A549 (cell line): ENCODE results near the gene USP51. TPM values are rescaled to one million over a fixed set of nuclear protein-coding genes. Genes with fewer than 3 reads are reported as not detected.

ENCODE experiments used
- ATAC-seq, 2 experiments: fragments of 200-7000 bp in 1 of 2; fragments of >200 bp in 1 of 2; cut with Nextera tagmentation in 1 of 2; cut with Tn5 transposase in 1 of 2; 3 replicates each; pipeline versions ENCODE4 v1.8.0 to v1.9.1; 2018 to 2020; ENCODE audit warnings: mild to moderate bottlenecking in 1 of 2, moderate library complexity in 1 of 2
- CTCF ChIA-PET: fragments of 300-600 bp; sonication (Branson Sonifier 250); formaldehyde crosslinking; extraction: SDS; loops from one replicate; lab custom pipeline; 2021; ENCODE audit warnings: antibody characterized with exemption, inconsistent platforms; lab: Yijun Ruan, JAX
- POLR2A ChIA-PET: fragments of 350-600 bp; formaldehyde crosslinking; extraction: SDS; loops from one replicate; lab custom pipeline; 2021; ENCODE audit warnings: antibody characterized with exemption, inconsistent platforms; lab: Yijun Ruan, JAX
- DNase-seq, 2 experiments: peaks; one replicate each; pipeline versions ENCODE4 v3.0.0 to v3.0.0-alpha.2; 2011 to 2016; ENCODE audit warnings: low read depth in 1 of 2, low spot score in 1 of 2
- FAIRE-seq: peaks from 2 replicates; lab custom pipeline; 2011; peaks lifted over from hg19 to GRCh38; lab: Jason Lieb, UNC
- H3K27ac ChIP-seq, 2 experiments: fragments of >200 bp; sonication (Bioruptor Twin); formaldehyde crosslinking; 3 replicates each; pipeline ENCODE4 v1.5.1; 2016 to 2017
- H3K4me1 ChIP-seq: fragments of >200 bp; sonication (Bioruptor Twin); formaldehyde crosslinking; 3 replicates; pipeline ENCODE4 v1.6.1; 2016
- H3K4me2 ChIP-seq: fragments of >200 bp; sonication (Bioruptor Twin); formaldehyde crosslinking; 3 replicates; pipeline ENCODE4 v1.6.1; 2016
- H3K4me3 ChIP-seq: fragments of >200 bp; sonication (Bioruptor Twin); formaldehyde crosslinking; 3 replicates; pipeline ENCODE4 v1.5.1; 2016
- H3K9me3 ChIP-seq: fragments of >200 bp; sonication (Bioruptor Twin); formaldehyde crosslinking; 3 replicates; pipeline ENCODE4 v1.6.1; 2016
- BHLHE40 ChIP-seq: IDR thresholded peaks from 2 replicates; pipeline ENCODE4 v1.6.1; 2012; ENCODE audit warnings: low read depth, low read length, inconsistent platforms
- CHD2 ChIP-seq: fragments of 150-350 bp; IDR thresholded peaks from 2 replicates; pipeline ENCODE4 v1.6.1; 2014; ENCODE audit warnings: low read length; ENCODE audit not compliant: partially characterized antibody
- EP300 ChIP-seq, 2 experiments: fragments of >200 bp; sonication (Bioruptor Twin); formaldehyde crosslinking; IDR thresholded peaks; 2 replicates in 1 of 2; 3 replicates in 1 of 2; pipeline ENCODE4 v1.6.1; 2016 to 2017
- FOSL2 ChIP-seq, 2 experiments: fragments of 450-650 bp in 1 of 2; fragments of >200 bp in 1 of 2; sonication (Bioruptor Twin) in 1 of 2; formaldehyde crosslinking; IDR thresholded peaks; 2 replicates each; pipeline versions ENCODE4 v1.5.0 to v1.6.1; 2016 to 2020; ENCODE audit warnings: mild to moderate bottlenecking in 1 of 2, moderate library complexity in 1 of 2
- GATA3 ChIP-seq: IDR thresholded peaks from 2 replicates; pipeline ENCODE4 v1.6.1; 2012; ENCODE audit warnings: borderline replicate concordance
- HDAC2 ChIP-seq: fragments of 200-600 bp; sonication (generic); IDR thresholded peaks from 2 replicates; pipeline ENCODE4 v1.6.1; 2016
- JUNB ChIP-seq: fragments of >200 bp; sonication (Bioruptor Twin); formaldehyde crosslinking; IDR thresholded peaks from 2 replicates; pipeline ENCODE4 v1.6.1; 2016
- KDM1A ChIP-seq: fragments of 200-600 bp; sonication (generic); IDR thresholded peaks from 2 replicates; pipeline ENCODE4 v1.6.1; 2016; ENCODE audit warnings: low read depth, mild to moderate bottlenecking
- KDM5A ChIP-seq: fragments of 200-600 bp; sonication (generic); IDR thresholded peaks from 2 replicates; pipeline ENCODE4 v1.6.1; 2016; ENCODE audit warnings: antibody characterized with exemption, mild to moderate bottlenecking
- NFE2L2 ChIP-seq: fragments of 150-350 bp; conservative IDR thresholded peaks from 2 replicates; pipeline ENCODE4 v1.6.1; 2014; ENCODE audit warnings: low read length
- POLR2A ChIP-seq: IDR thresholded peaks from 2 replicates; pipeline ENCODE4 v1.6.1; 2012; ENCODE audit warnings: mild to moderate bottlenecking, low read length
- RAD21 ChIP-seq, 2 experiments: fragments of >200 bp in 1 of 2; sonication (Bioruptor Twin) in 1 of 2; formaldehyde crosslinking in 1 of 2; IDR thresholded peaks in 1 of 2; conservative IDR thresholded peaks in 1 of 2; 2 replicates in 1 of 2; 3 replicates in 1 of 2; pipeline ENCODE4 v1.6.1; 2012 to 2018; ENCODE audit warnings: inconsistent platforms in 1 of 2
- RNF2 ChIP-seq: fragments of 200-600 bp; sonication (generic); IDR thresholded peaks from 2 replicates; pipeline ENCODE4 v1.6.1; 2016; ENCODE audit warnings: low read depth, mild to moderate bottlenecking, antibody characterized with exemption, moderate library complexity, borderline replicate concordance
- SREBF2 ChIP-seq: fragments of 450-650 bp; IDR thresholded peaks from 2 replicates; pipeline ENCODE4 v1.6.1; 2014; ENCODE audit warnings: mild to moderate bottlenecking, moderate library complexity
- ZC3H11A ChIP-seq: fragments of 450-650 bp; IDR thresholded peaks from 2 replicates; pipeline ENCODE4 v1.6.1; 2014; ENCODE audit warnings: antibody characterized with exemption, mild to moderate bottlenecking
- ZNF302 ChIP-seq: fragments of 250-450 bp; sonication (Bioruptor Pico); IDR thresholded peaks from 2 replicates; pipeline ENCODE4 v1.9.0; 2021; ENCODE audit warnings: inconsistent platforms, mild to moderate bottlenecking, moderate library complexity
- ZSCAN20 ChIP-seq: fragments of 250-450 bp; sonication (Bioruptor Pico); IDR thresholded peaks from 2 replicates; pipeline ENCODE4 v1.8.0; 2022; ENCODE audit warnings: mild to moderate bottlenecking, moderate library complexity
- WGBS: methylation state at CpG from one replicate; pipeline ENCODE4 v1.1.6; 2017; ENCODE audit errors: missing lambda C conversion rate; 5-methylcytosine and 5-hydroxymethylcytosine counted together
- polyA plus RNA-seq, 4 experiments: library from polyadenylated mRNA; depleted of rRNA in 3 of 4; stranded (reverse); fragments of >200 nt; fragmentation: RNase III in 1 of 4; extraction: RNeasy Plus Mini Kit Qiagen cat#74134 plus additional on column Dnase treatment in 1 of 4; gene quantifications; 2 replicates in 3 of 4; 3 replicates in 1 of 4; pipeline ENCODE4 v1.2.3, GENCODE V29; 2011 to 2017
- TF ChIP-seq, protein P1 (sequence below): fragments of 200-600 bp; sonication (generic); IDR thresholded peaks from 2 replicates; pipeline ENCODE4 v1.6.1; 2016; ENCODE audit warnings: antibody characterized with exemption, mild to moderate bottlenecking, moderate library complexity
- TF ChIP-seq, protein P2 (sequence below): fragments of 250-450 bp; sonication (Bioruptor Pico); IDR thresholded peaks from 2 replicates; pipeline ENCODE4 v1.5.0; 2021; ENCODE audit warnings: mild to moderate bottlenecking, moderate library complexity, borderline replicate concordance
- TF ChIP-seq, protein P3 (sequence below): fragments of >200 bp; sonication (Bioruptor Twin); formaldehyde crosslinking; IDR thresholded peaks from 3 replicates; pipeline ENCODE4 v1.5.1; 2016
- TF ChIP-seq, protein P4 (sequence below): fragments of 150-350 bp; IDR thresholded peaks from 2 replicates; pipeline ENCODE4 v1.6.1; 2014; ENCODE audit warnings: low read depth, mild to moderate bottlenecking, low read length

Gene USP51
- polyA plus RNA-seq, 2 of the 4 experiments (the other 2 are of a cell fraction) = 0.68 to 0.72 TPM

DNA sequence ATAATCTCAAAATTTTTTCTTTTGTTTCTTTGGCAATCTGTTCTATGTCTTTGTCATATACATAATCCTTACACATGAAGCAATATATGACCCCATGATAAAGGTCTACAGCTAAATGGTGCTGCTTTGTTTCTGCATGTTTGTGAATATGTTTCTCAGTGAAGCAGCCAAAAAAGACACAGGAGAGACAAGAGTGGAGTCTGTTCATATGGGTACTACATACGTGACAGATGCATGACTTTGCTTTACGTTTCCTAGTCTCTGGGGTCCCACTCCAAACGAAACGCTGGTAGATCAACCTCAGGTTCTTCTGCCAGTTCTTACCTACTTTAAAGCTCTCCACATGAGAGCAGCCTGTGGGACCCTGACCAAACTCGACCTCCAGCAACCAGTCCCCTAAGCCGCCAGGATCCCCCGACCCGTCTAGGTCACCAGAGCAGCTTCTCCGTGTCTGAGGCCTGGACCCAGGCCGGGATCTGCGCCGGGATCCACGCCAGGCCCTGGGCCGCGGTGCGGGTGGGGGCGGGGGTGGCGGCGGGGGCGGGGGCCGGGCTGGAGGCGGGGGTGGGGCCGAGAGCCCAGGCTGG, 1.5 kb downstream of the USP51 start:
- FAIRE-seq = peak; percentile 90
- ChIA-PET CTCF (interaction anchor here (2.2 kb wide), 1 partner anchor 353 kb away, joined by 4 read pairs; no protein-coding TSS in a partner anchor), POLR2A (interaction anchor here (1.3 to 1.5 kb wide), 2 partner anchors 229 to 488 kb away, joined by 4 read pairs; partner anchors contain the start of genes APEX2 and RRAGB)
- Histone ChIP-seq H3K9me3 (no peaks in the 10 kb centered on the region), H3K4me1 (peaks cover 6% of the 10 kb centered on the region; the same call in 1 of the 3 replicates), H3K4me3 (peak overlapping the region; percentile 71), H3K4me2 (peak overlapping the region; percentile 85), H3K27ac (peak overlapping the region; percentile 81 to 92)
- TF ChIP-seq JUNB (no peak), ZC3H11A (no peak), SREBF2 (no peak), FOSL2 (IDR thresholded peaks at IDR 0.05) (no peak), FOSL2 (CRISPR knock-in tag; IDR thresholded peaks at IDR 0.05) (no peak), ZSCAN20 (no peak), CHD2 (no peak), RAD21 (conservative IDR thresholded peaks at IDR 0.05 in 1 of 2, IDR thresholded peaks at IDR 0.05 in 1 of 2) (no peak), KDM1A (no peak), POLR2A (no peak), KDM5A (no peak)
- TF ChIP-seq, protein P1, sequence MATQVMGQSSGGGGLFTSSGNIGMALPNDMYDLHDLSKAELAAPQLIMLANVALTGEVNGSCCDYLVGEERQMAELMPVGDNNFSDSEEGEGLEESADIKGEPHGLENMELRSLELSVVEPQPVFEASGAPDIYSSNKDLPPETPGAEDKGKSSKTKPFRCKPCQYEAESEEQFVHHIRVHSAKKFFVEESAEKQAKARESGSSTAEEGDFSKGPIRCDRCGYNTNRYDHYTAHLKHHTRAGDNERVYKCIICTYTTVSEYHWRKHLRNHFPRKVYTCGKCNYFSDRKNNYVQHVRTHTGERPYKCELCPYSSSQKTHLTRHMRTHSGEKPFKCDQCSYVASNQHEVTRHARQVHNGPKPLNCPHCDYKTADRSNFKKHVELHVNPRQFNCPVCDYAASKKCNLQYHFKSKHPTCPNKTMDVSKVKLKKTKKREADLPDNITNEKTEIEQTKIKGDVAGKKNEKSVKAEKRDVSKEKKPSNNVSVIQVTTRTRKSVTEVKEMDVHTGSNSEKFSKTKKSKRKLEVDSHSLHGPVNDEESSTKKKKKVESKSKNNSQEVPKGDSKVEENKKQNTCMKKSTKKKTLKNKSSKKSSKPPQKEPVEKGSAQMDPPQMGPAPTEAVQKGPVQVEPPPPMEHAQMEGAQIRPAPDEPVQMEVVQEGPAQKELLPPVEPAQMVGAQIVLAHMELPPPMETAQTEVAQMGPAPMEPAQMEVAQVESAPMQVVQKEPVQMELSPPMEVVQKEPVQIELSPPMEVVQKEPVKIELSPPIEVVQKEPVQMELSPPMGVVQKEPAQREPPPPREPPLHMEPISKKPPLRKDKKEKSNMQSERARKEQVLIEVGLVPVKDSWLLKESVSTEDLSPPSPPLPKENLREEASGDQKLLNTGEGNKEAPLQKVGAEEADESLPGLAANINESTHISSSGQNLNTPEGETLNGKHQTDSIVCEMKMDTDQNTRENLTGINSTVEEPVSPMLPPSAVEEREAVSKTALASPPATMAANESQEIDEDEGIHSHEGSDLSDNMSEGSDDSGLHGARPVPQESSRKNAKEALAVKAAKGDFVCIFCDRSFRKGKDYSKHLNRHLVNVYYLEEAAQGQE = no peak
- TF ChIP-seq, protein P2, sequence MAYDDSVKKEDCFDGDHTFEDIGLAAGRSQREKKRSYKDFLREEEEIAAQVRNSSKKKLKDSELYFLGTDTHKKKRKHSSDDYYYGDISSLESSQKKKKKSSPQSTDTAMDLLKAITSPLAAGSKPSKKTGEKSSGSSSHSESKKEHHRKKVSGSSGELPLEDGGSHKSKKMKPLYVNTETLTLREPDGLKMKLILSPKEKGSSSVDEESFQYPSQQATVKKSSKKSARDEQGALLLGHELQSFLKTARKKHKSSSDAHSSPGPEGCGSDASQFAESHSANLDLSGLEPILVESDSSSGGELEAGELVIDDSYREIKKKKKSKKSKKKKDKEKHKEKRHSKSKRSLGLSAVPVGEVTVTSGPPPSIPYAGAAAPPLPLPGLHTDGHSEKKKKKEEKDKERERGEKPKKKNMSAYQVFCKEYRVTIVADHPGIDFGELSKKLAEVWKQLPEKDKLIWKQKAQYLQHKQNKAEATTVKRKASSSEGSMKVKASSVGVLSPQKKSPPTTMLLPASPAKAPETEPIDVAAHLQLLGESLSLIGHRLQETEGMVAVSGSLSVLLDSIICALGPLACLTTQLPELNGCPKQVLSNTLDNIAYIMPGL = no peak
- TF ChIP-seq, protein P3, sequence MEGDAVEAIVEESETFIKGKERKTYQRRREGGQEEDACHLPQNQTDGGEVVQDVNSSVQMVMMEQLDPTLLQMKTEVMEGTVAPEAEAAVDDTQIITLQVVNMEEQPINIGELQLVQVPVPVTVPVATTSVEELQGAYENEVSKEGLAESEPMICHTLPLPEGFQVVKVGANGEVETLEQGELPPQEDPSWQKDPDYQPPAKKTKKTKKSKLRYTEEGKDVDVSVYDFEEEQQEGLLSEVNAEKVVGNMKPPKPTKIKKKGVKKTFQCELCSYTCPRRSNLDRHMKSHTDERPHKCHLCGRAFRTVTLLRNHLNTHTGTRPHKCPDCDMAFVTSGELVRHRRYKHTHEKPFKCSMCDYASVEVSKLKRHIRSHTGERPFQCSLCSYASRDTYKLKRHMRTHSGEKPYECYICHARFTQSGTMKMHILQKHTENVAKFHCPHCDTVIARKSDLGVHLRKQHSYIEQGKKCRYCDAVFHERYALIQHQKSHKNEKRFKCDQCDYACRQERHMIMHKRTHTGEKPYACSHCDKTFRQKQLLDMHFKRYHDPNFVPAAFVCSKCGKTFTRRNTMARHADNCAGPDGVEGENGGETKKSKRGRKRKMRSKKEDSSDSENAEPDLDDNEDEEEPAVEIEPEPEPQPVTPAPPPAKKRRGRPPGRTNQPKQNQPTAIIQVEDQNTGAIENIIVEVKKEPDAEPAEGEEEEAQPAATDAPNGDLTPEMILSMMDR = no peak
- ATAC-seq = no peak
- peak in 1 of 2 experiments; percentile 8 for DNase-seq
- 80% methylated on average over 4 of the region's 23 CpGs for WGBS

DNA sequence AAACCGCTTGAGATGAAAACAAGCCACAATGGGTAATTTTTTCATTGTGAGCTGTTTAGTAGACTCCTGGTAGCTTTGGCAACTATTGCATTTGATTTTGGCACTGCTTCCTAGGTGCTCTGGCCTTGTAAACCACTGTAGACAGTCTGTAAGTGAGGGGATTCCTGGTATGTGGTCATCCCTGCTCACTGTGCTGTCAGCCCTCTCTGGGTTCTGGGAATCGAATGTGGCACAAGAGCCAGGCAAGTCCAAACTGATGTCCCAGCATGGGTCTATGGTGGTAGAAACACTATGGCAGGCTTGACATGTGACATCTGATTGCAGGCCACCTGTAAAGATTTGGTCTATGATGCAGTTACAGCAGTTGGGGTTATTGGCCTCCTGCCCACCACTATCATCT, 2.5 kb downstream of the USP51 start:
- peaks cover 6% of the 10 kb centered on the region; the same call in 1 of the 3 replicates for H3K4me1 ChIP-seq
- no peak for ATAC-seq
- 100% methylated on average over 1 of the region's 2 CpGs for WGBS
- CTCF ChIA-PET = no interaction called here
- no peak for TF ChIP-seq HDAC2
- no peak for TF ChIP-seq ZNF302 (CRISPR knock-in tag)
- no peak for TF ChIP-seq ZSCAN20
- TF ChIP-seq KDM1A = no peak
- TF ChIP-seq GATA3 = no peak
- no peak for TF ChIP-seq BHLHE40
- no peak for TF ChIP-seq RNF2
- TF ChIP-seq, protein P2 = no peak
- no peak for TF ChIP-seq EP300 (IDR thresholded peaks at IDR 0.05)
- TF ChIP-seq, protein P1 = no peak
- TF ChIP-seq NFE2L2 = no peak
- TF ChIP-seq, protein P4, sequence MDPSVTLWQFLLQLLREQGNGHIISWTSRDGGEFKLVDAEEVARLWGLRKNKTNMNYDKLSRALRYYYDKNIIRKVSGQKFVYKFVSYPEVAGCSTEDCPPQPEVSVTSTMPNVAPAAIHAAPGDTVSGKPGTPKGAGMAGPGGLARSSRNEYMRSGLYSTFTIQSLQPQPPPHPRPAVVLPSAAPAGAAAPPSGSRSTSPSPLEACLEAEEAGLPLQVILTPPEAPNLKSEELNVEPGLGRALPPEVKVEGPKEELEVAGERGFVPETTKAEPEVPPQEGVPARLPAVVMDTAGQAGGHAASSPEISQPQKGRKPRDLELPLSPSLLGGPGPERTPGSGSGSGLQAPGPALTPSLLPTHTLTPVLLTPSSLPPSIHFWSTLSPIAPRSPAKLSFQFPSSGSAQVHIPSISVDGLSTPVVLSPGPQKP = no peak
- no peak for TF ChIP-seq ZC3H11A
- TF ChIP-seq, all 56 proteins: peak for 0
- DNase-seq (no peak), FAIRE-seq (no peak)
- Histone ChIP-seq H3K27ac (no peak overlapping the region), H3K4me3 (no peak overlapping the region), H3K9me3 (no peaks in the 10 kb centered on the region), H3K4me2 (no peak overlapping the region)
- POLR2A ChIA-PET = no interaction called here
